Smooth muscle cell (in vitro differentiated cells): ENCODE measurements around the gene PRPF6. TPM values are rescaled to one million over a fixed set of nuclear protein-coding genes. Genes with fewer than 3 reads are reported as not detected.

Experiments used
- DNase-seq: peaks from one replicate; lab custom pipeline; 2025; ENCODE audit not compliant: unreplicated experiment; lab: John Stamatoyannopoulos, UW
- H2AFZ ChIP-seq: fragments of 200-600 bp; sonication (generic); 2 replicates; pipeline ENCODE4 v1.6.0; 2016; ENCODE audit warnings: antibody characterized with exemption, low read depth, mild to moderate bottlenecking
- H3F3A ChIP-seq: fragments of 200-600 bp; sonication (generic); 2 replicates; pipeline ENCODE4 v1.6.0; 2017; ENCODE audit warnings: antibody characterized with exemption, low read depth
- H3K27ac ChIP-seq: fragments of 200-600 bp; sonication (generic); 2 replicates; pipeline ENCODE4 v1.5.1; 2016; ENCODE audit warnings: low read depth, mild to moderate bottlenecking
- H3K27me3 ChIP-seq: fragments of 200-600 bp; sonication (generic); 2 replicates; pipeline ENCODE4 v1.6.1; 2016; ENCODE audit warnings: low read depth, mild to moderate bottlenecking
- H3K36me3 ChIP-seq: fragments of 200-600 bp; sonication (generic); 2 replicates; pipeline ENCODE4 v1.5.1; 2016; ENCODE audit warnings: low read depth
- H3K4me1 ChIP-seq: fragments of 200-600 bp; sonication (generic); 2 replicates; pipeline ENCODE4 v1.5.1; 2016; ENCODE audit warnings: low read depth
- H3K4me2 ChIP-seq: fragments of 200-600 bp; sonication (generic); 2 replicates; pipeline ENCODE4 v1.6.0; 2016; ENCODE audit warnings: mild to moderate bottlenecking
- H3K4me3 ChIP-seq: fragments of 200-600 bp; sonication (generic); 2 replicates; pipeline ENCODE4 v1.5.1; 2016; ENCODE audit warnings: mild to moderate bottlenecking
- H3K79me2 ChIP-seq: fragments of 200-600 bp; sonication (generic); 2 replicates; pipeline ENCODE4 v1.6.0; 2016; ENCODE audit warnings: low read depth, mild to moderate bottlenecking
- H3K9ac ChIP-seq: fragments of 200-600 bp; sonication (generic); 2 replicates; pipeline ENCODE4 v1.6.0; 2016; ENCODE audit warnings: low read depth
- H3K9me3 ChIP-seq: fragments of 200-600 bp; sonication (generic); replicated peaks from 2 replicates; pipeline ENCODE4 v1.5.1; 2016; ENCODE audit warnings: low read depth
- H4K20me1 ChIP-seq: fragments of 200-600 bp; sonication (generic); 2 replicates; pipeline ENCODE4 v1.6.0; 2016; ENCODE audit warnings: low read depth
- CTCF ChIP-seq: fragments of 200-600 bp; sonication (generic); IDR thresholded peaks from 2 replicates; pipeline ENCODE4 v1.5.1; 2017; ENCODE audit warnings: borderline replicate concordance, mild to moderate bottlenecking, antibody characterized with exemption; ENCODE audit not compliant: insufficient read depth, poor library complexity, severe bottlenecking
- WGBS: methylation state at CpG from one replicate; pipeline ENCODE4 v1.1.7; 2016; ENCODE audit warnings: low lambda C conversion rate; 5-methylcytosine and 5-hydroxymethylcytosine counted together
- polyA plus RNA-seq: library from polyadenylated mRNA; unstranded; fragments of >200 nt; fragmentation: Nextera tagmentation; extraction: Ambion mirVana; gene quantifications from 2 replicates; pipeline ENCODE4 v1.2.1, GENCODE V29; 2016
- total RNA-seq: library from RNA; depleted of rRNA; stranded (reverse); fragments of >200 nt; gene quantifications from 2 replicates; pipeline ENCODE4 v1.2.3, GENCODE V29; 2014

Gene PRPF6
- total and polyA plus RNA-seq, 2 experiments from 2014 or later = 33.3 to 51.2 TPM

GRCh38 chr20:63933646-63934045 lies 47.3 kb upstream of the PRPF6 start:
- peaks cover 8% of the 10 kb centered on the region for H3F3A ChIP-seq
- no peak overlapping the region for H2AFZ ChIP-seq
- H3K4me1 ChIP-seq = no peaks in the 10 kb centered on the region
- H3K9ac ChIP-seq = no peak overlapping the region
- peaks cover 79% of the 10 kb centered on the region for H4K20me1 ChIP-seq
- H3K4me2 ChIP-seq = no peak overlapping the region
- no peaks in the 10 kb centered on the region for H3K9me3 ChIP-seq
- H3K79me2 ChIP-seq = no peaks in the 10 kb centered on the region
- no peak for DNase-seq
- no peak overlapping the region for H3K27ac ChIP-seq
- H3K4me3 ChIP-seq = no peak overlapping the region
- WGBS = 93% methylated on average over 5 of the region's 5 CpGs
- no peaks in the 10 kb centered on the region for H3K36me3 ChIP-seq
- no peaks in the 10 kb centered on the region for H3K27me3 ChIP-seq
- no peak for TF ChIP-seq CTCF

GRCh38 chr20:63934271-63935068 lies 46.5 kb upstream of the PRPF6 start:
- no peaks in the 10 kb centered on the region for H3K9me3 ChIP-seq
- H3K4me1 ChIP-seq = no peaks in the 10 kb centered on the region
- no peak for DNase-seq
- H3K79me2 ChIP-seq = no peaks in the 10 kb centered on the region
- 93% methylated on average over 37 of the region's 37 CpGs for WGBS
- H3K9ac ChIP-seq = no peak overlapping the region
- H3K36me3 ChIP-seq = no peaks in the 10 kb centered on the region
- no peak overlapping the region for H2AFZ ChIP-seq
- no peak overlapping the region for H3K27ac ChIP-seq
- peak; percentile 34 for TF ChIP-seq CTCF
- H3K27me3 ChIP-seq = no peaks in the 10 kb centered on the region
- no peak overlapping the region for H3K4me2 ChIP-seq
- H3F3A ChIP-seq = peaks cover 8% of the 10 kb centered on the region
- H4K20me1 ChIP-seq = peaks cover 82% of the 10 kb centered on the region
- no peak overlapping the region for H3K4me3 ChIP-seq

- Histone ChIP-seq H2AFZ (no peak overlapping the region), H3K27ac (no peak overlapping the region), H3K9ac (no peak overlapping the region), H3K27me3 (no peaks in the 10 kb centered on the region), H3K4me1 (no peaks in the 10 kb centered on the region), H3K4me2 (no peak overlapping the region), H3K9me3 (no peaks in the 10 kb centered on the region), H3K4me3 (no peak overlapping the region), H3F3A (peaks cover 8% of the 10 kb centered on the region), H4K20me1 (peaks cover 86% of the 10 kb centered on the region), H3K36me3 (no peaks in the 10 kb centered on the region), H3K79me2 (no peaks in the 10 kb centered on the region)
- DNase-seq = no peak
- 96% methylated on average over 9 of the region's 9 CpGs for WGBS
- no peak for TF ChIP-seq CTCF
Observed at GRCh38 chr20:63935447-63935846, 45.5 kb upstream of the PRPF6 start.

GRCh38 chr20:63937596-63937995 lies 43.3 kb upstream of the PRPF6 start:
- no peak for TF ChIP-seq CTCF
- Histone ChIP-seq H3K27ac (no peak overlapping the region), H4K20me1 (peaks cover 96% of the 10 kb centered on the region), H3K27me3 (no peaks in the 10 kb centered on the region), H3F3A (peaks cover 12% of the 10 kb centered on the region), H3K9ac (no peak overlapping the region), H3K79me2 (no peaks in the 10 kb centered on the region), H3K4me2 (no peak overlapping the region), H3K9me3 (no peaks in the 10 kb centered on the region), H3K36me3 (no peaks in the 10 kb centered on the region), H3K4me3 (no peak overlapping the region), H3K4me1 (no peaks in the 10 kb centered on the region), H2AFZ (no peak overlapping the region)
- 95% methylated on average over 14 of the region's 14 CpGs for WGBS
- no peak for DNase-seq
